Motor neuron (in vitro differentiated cells): ENCODE data around the gene SPATA6L. TPM values are rescaled to one million over a fixed set of nuclear protein-coding genes. Genes with fewer than 3 reads are reported as not detected.
A peak's percentile ranks its signal among the peaks of the same experiment; 100 is the strongest.

Experiments used
- ATAC-seq, 8 experiments: fragments of 200-7000 bp; cut with Tn5 transposase; replicated peaks in 6 of 8; 2 replicates each; pipeline ENCODE4 v1.8.0; 2021; ENCODE audit warnings: mild to moderate bottlenecking in 8 of 8, moderate library complexity in 8 of 8
- H3K27ac ChIP-seq, 2 donors: fragments of 250-450 bp; sonication (Bioruptor Pico); 2 replicates each; pipeline ENCODE4 v1.9.0; 2021; ENCODE audit warnings: antibody characterized with exemption in 2 of 2, mild to moderate bottlenecking in 2 of 2, moderate library complexity in 1 of 2
- H3K4me1 ChIP-seq, 2 donors: fragments of 250-450 bp; sonication (Bioruptor Pico); replicated peaks in 1 of 2; 2 replicates each; pipeline ENCODE4 v1.6.1; 2021; ENCODE audit warnings: antibody characterized with exemption in 2 of 2, mild to moderate bottlenecking in 2 of 2, moderate library complexity in 1 of 2
- H3K4me3 ChIP-seq, 5 donors: fragments of 250-450 bp; sonication (Bioruptor Pico); 2 replicates each; pipeline ENCODE4 v1.9.0; 2021; ENCODE audit warnings: antibody characterized with exemption in 5 of 5, mild to moderate bottlenecking in 5 of 5, moderate library complexity in 4 of 5
- WGBS, 10 experiments: fragments of 450-650 bp; shearing (Covaris generic); methylation state at CpG; one replicate each; pipeline ENCODE4 v1.0.0; 2022; 5-methylcytosine and 5-hydroxymethylcytosine counted together
- in situ Hi-C, 9 experiments: fragments of 400-800 bp; cut with MboI; loops; one replicate each; pipeline ENCODE4 v1.15.0; 2021; ENCODE audit warnings: low sequenced_read_pairs in 9 of 9, low pct_unique_long_range_greater_than_20kb in 2 of 9; ENCODE audit not compliant: unreplicated experiment in 9 of 9
- total RNA-seq, 8 experiments: library from RNA; unstranded; fragments of 300-600 nt; gene quantifications; 2 replicates each; pipeline versions ENCODE4 v1.2.3 to v1.2.4, GENCODE V29; 2022

SPATA6L gene, protein sequence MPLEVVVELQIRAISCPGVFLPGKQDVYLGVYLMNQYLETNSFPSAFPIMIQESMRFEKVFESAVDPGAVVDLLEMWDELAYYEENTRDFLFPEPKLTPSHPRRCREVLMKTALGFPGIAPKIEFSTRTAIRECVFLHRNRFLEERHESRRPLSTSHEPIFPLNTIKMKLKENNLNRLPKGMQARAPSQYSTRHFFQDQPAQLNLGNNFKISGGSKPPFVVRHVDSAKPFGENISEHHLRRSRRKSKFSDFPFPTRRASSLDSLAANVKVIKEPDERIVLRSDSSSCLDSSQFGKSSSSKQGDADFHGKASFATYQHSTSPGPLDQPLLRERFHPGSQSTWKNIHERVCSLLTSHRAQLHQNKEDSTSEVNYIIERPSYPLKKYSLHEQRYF
- total RNA-seq = 10 to 100 TPM in 1 of 8 experiments, 1 to 10 TPM in 6, under 1 TPM in 1; 0.63 to 10.4 (median 2.1) TPM

DNA sequence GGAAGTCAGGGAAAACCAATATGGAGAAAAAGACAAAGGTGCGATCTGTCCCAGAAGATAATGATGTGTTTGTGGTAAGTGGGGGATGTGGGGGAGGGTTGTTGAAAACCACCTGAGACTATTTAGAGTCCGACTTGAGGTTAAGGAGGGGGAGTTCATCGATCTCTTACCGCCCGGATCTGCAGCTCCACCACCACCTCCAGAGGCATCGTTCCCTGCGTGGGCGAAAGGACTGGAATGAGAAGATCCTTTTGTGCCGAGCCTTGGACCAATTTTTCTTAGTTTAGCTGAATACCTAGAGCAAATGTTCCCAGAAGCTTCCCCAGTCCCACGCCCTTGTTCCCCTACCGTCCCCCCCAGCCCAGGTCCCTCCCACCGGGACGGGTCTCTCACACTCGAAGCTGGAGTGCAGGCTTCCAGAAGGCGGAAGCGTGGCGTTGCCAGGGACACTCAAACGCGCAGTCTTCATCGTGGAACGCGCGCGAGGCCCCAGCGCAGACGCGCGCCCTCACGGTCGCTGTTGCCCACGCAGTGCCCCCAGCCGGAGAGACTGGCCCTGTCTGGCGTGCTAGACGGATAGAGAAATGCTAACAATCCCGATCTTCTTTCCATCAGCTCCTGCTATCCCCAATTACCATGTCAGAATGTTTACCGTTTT lies at the start of gene SPATA6L:
Gene SPATA6L (minus strand): TSS at position 439 of the 658 bp plus-strand sequence. CDS start 230 bp downstream, at position 209.
- WGBS, 10 experiments = 0 to 63% (median 14%) methylated on average over 1 to 17 of the region's 36 CpGs
- ATAC-seq = peak; percentile 40 to 66 (median 60)
- Histone ChIP-seq H3K27ac (peak within 1 kb of the TSS in 1 of 2 donors; percentile 55), H3K4me1 (peaks cover 30 to 40% of the 10 kb centered on the region in 2 donors), H3K4me3 (peak within 1 kb of the TSS; percentile 23 to 75 (median 54))
- in situ Hi-C loops = loop anchor here in 1 of 9 experiments (25.0 kb wide), 1 partner anchor 279 kb away; no protein-coding TSS in a partner anchor

DNA sequence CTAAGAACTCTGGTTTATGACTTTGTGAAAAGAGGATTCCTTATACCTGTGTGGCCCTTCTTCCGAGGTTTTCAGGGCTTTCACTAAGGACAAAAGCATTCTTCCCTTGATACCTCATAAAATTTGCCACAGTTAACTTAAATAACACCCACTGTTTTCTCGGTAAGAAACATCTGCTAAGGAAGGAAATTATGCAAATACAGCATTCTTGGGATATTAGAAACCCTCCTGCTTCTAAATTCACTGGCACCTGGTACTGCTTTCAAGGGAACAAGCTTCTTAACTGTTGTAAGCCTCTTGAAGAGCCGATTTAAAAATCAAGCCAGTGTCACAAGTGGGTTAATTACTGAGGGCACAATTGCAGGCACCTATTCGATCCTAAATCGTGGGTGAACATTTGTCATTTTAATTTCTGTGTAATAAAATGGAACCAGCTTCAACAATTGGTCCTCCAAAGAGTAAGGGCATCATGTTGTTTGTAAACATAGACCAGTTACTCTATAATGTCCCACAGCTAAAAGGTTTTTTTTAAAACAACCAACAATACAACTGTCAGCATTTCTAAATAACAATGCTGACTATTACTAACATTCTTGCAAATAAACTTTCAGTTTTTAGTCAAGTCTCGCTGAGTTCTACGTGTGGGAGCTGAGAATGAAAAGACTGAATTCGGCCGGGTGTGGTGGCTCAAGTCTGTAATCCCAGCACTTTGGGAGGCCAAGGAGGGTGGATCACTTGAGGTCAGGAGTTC lies 48.2 kb upstream of the SPATA6L start:
- H3K4me3 ChIP-seq = no peak overlapping the region
- no peak overlapping the region for H3K27ac ChIP-seq
- ATAC-seq = peak in 1 of 8 experiments; percentile 46
- 49 to 100% (median 83%) methylated on average over 1 to 9 of the region's 9 CpGs for WGBS, 10 experiments
- H3K4me1 ChIP-seq = no peaks in the 10 kb centered on the region
- in situ Hi-C loops = no loop called here

DNA sequence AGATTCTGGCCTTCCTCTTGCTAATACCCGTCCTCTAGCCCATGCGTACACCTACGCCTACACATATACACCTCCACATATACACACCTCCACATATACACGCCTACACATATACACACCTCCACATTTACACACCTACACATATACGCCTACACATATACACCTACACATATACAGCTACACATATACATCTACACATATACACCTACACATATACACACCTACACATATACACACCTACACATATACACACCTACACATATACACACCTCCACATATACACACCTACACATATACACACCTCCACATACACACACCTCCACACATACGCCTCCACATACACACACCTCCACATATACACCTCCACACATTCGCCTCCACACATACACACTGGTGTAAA lies 47.6 kb upstream of the SPATA6L start:
- Histone ChIP-seq H3K27ac (no peak overlapping the region), H3K4me1 (no peaks in the 10 kb centered on the region), H3K4me3 (no peak overlapping the region)
- in situ Hi-C loops = no loop called here
- WGBS, 10 experiments = 61 to 83% (median 64%) methylated on average over 1 to 4 of the region's 7 CpGs; no CpG with 5 or more reads in 5 of the 10 experiments
- peak in 1 of 8 experiments; percentile 16 for ATAC-seq

DNA sequence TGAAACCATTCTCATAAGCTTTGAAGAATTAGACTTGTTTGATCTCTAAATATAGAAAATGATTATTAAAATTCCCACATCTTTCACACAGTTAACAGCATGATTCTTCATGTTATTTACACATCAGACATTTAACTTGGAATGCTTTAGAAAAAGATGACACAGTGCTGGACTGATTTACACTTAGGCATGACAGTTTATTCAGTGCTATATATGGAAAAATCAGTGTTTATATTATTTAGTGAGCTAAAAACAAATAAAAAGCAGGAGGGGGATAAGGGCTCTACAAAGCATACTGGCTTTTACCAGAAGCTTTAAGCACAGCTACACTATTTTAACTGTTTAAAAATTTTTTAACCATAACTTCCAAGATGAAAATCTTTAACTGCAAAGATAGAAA lies 43.1 kb upstream of the SPATA6L start:
- Histone ChIP-seq H3K4me3 (no peak overlapping the region), H3K27ac (no peak overlapping the region), H3K4me1 (no peaks in the 10 kb centered on the region)
- ATAC-seq = peak in 2 of 8 experiments; percentile 7 to 69
- in situ Hi-C loops = no loop called here

DNA sequence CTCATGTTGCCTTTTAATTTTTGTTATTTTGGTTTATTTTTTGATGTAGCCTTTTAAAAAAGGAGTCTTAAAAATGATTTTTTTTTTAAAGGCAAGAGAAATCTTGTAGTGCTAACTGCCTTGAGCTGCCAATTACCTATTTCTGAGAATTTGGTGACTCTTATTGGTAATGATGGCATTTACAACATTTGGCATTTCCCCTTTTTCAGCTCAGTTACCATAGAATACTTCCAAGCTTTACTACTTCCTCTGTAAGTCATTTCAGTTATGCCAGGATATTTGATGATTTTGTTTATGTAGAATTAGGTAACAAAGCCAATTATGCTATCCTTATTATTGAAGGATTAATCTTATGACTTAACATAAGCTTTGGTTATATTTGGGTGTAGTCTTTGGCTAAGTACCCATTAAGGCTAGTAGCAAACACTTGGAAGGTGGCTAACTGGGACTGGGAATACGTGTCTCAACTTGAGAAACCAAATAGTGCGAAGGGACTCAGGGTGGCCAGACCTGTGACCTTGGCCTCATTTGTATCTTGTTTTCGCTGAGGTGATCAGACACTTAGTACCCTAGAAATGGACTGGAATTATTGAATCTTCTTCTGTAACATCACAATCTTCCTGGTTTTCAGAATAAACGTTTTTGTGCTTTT lies 40.8 kb upstream of the SPATA6L start:
- ATAC-seq = no peak
- Histone ChIP-seq H3K4me1 (no peaks in the 10 kb centered on the region), H3K27ac (no peak overlapping the region), H3K4me3 (no peak overlapping the region)
- 13 to 93% (median 80%) methylated on average over 1 to 4 of the region's 4 CpGs for WGBS, 10 experiments
- in situ Hi-C loops = no loop called here

DNA sequence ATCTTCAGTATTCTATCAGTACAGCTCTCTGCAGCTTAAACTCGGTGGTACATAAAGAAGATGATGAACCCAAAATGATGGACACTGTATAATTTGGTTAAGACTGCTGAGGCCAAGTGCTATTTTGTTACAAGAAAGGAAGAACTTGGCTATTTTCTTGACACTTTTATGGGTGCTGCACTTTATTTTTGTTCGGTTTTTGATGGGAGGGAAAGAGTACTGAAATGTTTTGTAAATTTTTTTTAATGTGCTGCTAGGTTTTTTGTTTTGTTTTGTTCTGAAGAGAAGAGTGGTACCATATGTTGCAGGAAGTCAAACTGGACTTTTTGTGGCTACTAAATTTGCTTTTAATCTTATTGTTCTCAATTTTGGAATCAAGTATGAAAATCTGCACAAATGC lies 39.7 kb upstream of the SPATA6L start:
- Histone ChIP-seq H3K4me3 (no peak overlapping the region), H3K4me1 (no peaks in the 10 kb centered on the region), H3K27ac (no peak overlapping the region)
- ATAC-seq = no peak
- in situ Hi-C loops = no loop called here
- 8 to 94% (median 66%) methylated on average over 1 to 2 of the region's 2 CpGs for WGBS, 10 experiments

DNA sequence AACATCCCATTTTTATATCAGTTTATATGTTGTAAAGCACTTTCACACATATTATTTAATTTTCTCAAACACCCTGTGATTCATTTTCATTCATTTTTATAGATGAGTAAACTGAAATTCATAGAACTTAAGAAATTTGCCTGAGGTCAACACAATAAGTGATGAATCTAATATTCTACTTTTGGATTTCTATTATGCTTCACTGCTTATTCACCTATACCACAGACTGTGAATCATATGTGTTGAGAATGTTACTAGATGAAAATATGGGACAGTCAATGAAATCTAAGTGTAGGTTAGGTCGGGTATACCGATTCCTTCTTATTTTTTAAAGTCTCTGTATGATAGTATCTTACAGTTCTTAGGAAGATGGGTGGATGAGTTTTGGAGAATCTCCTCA lies 37.8 kb upstream of the SPATA6L start:
- no peak for ATAC-seq
- Histone ChIP-seq H3K27ac (no peak overlapping the region), H3K4me1 (no peaks in the 10 kb centered on the region), H3K4me3 (no peak overlapping the region)
- 83 to 100% (median 96%) methylated on average over 2 of the region's 2 CpGs; no CpG with 5 or more reads in 4 of the 10 experiments for WGBS, 10 experiments
- in situ Hi-C loops = no loop called here

DNA sequence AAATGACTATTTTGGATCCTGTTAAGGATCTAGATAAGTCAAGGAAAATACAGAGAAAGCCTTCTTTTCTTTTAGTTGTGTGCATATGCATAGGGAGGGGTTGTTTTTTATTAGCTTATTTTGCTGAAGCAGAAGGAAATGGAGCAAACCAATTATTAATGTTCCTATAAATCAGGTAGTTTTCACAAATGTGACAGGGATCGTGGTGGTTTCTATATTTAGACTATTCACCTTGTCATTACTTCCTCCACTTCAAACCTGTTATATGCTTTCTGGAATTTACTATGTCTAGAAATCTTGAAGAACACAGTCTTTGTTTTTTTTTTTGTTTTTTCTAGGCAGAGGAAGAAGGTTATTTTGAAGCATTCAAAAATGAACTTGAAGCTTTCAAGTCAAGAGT lies 35.2 kb upstream of the SPATA6L start:
- Histone ChIP-seq H3K4me3 (no peak overlapping the region), H3K4me1 (no peaks in the 10 kb centered on the region), H3K27ac (no peak overlapping the region)
- no peak for ATAC-seq
- WGBS, 10 experiments = 82 to 100% (median 89%) methylated on average over 1 of the region's 1 CpG; no CpG with 5 or more reads in 2 of the 10 experiments
- in situ Hi-C loops = no loop called here

DNA sequence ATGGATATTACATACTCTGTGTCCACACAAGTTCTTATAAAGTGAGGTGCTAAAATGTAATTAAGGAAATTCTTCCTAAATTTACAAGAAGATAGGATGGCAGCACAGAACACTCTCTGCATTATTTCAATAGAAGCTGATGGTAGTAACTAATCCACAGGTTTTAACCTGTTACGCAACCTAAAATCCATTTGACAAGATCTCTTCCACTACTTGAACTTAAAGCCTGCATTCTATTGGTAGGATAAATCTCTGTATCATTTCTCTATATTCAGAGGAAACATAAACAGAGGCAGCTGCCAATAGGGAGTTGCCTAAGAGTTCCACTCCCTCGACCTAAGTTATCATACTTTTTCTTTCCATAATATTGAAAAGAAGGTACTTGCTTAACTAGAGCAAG lies 34.7 kb upstream of the SPATA6L start:
- 60 to 100% (median 85%) methylated on average over 1 to 2 of the region's 2 CpGs; no CpG with 5 or more reads in 2 of the 10 experiments for WGBS, 10 experiments
- Histone ChIP-seq H3K4me3 (no peak overlapping the region), H3K4me1 (no peaks in the 10 kb centered on the region), H3K27ac (no peak overlapping the region)
- peak in 1 of 8 experiments; percentile 32 for ATAC-seq
- in situ Hi-C loops = no loop called here

DNA sequence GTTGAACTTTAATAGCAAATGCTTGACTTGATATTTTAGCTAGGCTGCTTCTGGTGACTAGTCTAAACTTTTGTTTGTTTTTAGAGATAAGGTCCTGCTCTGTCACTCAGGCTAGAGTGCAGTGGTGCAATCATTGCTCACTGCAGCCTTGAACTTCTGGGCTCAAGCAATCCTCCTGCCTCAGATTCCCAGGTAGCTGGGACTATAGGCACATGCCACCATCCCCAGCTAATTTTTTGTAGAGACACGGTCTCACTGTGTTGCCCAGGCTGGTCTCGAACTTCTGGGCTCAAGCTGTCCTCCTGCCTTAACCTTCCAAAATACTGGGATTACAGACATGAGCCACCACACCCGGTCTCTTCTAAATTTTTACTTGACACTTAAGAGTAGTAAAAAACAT lies 33.8 kb upstream of the SPATA6L start:
- in situ Hi-C loops = no loop called here
- ATAC-seq = no peak
- Histone ChIP-seq H3K4me1 (no peaks in the 10 kb centered on the region), H3K27ac (no peak overlapping the region), H3K4me3 (no peak overlapping the region)
- 84 to 100% (median 100%) methylated on average over 1 to 3 of the region's 3 CpGs; no CpG with 5 or more reads in 5 of the 10 experiments for WGBS, 10 experiments

DNA sequence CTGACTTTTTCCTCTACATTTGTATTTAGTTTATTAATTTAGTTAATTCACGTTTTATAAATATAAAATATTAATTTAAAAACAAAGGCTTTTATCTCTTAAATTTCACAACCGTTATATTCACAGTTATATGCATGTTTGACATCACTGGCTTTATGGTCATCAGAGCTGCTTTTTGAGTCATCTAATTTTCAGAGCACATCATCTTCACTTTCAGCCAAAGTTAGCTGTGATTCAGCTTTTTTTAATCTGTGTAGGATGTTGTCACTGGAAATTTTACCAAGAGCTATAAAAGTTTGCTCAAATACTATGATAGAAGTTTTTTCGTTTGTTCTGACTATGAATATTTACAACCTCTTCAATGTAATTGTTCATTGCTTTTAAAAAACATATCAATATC lies 25.5 kb upstream of the SPATA6L start:
- ATAC-seq = no peak
- Histone ChIP-seq H3K4me3 (no peak overlapping the region), H3K4me1 (no peaks in the 10 kb centered on the region), H3K27ac (no peak overlapping the region)
- in situ Hi-C loops = no loop called here
- 13 to 97% (median 84%) methylated on average over 2 to 3 of the region's 3 CpGs; no CpG with 5 or more reads in 1 of the 10 experiments for WGBS, 10 experiments

DNA sequence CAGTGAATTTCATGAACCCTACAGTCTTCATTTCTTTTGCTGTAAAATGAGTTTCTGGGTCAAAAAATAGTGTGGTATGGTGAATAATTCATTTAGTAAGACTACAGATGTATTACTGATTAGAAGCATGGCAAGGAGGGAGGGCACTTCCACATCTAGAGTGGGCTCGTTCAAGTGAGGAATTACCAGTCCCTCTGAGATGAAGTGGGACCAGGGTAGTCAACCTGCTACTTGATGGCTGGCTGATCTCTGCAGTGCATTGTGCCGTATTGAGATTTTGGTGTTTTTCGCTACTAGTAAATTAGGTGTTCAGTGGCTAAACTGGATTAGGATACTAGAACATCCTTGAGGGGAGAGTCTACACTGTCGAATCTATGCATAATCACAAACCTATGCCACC lies 23.9 kb upstream of the SPATA6L start:
- Histone ChIP-seq H3K4me3 (no peak overlapping the region), H3K27ac (no peak overlapping the region), H3K4me1 (no peaks in the 10 kb centered on the region)
- in situ Hi-C loops = no loop called here
- ATAC-seq = peak in 1 of 8 experiments; percentile 8
- 88 to 100% (median 100%) methylated on average over 1 to 4 of the region's 4 CpGs; no CpG with 5 or more reads in 4 of the 10 experiments for WGBS, 10 experiments
